ENCODE results near the gene ABLIM2. TPM values are rescaled to one million over a fixed set of nuclear protein-coding genes. Genes with fewer than 3 reads are reported as not detected.

ABLIM2 gene
- total and polyA plus RNA-seq, 2 experiments from 2014 or later = 1.5 to 4.3 TPM

DNA sequence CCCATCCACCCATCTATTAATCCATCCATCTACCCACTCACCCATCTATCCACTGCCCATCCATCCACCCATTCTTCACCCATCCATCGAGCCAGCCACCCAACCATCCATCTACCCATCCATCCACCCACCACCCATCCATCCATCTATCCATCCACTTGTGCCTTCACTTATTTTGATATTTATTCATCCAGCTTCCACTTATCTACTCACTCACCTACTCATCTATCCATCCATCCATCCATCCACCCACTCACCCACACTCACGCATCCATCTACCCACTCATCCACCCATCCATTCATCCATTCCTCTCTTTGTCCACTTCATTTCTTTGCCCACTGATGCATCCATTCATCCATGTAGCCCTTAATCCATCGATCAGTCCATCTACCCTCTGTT is 146.1 kb downstream of the ABLIM2 start:
- H3K27ac ChIP-seq (ENCODE audit: low read depth) = no peak overlapping the region
- H3K27ac Mint-ChIP-seq = no peak overlapping the region

DNA sequence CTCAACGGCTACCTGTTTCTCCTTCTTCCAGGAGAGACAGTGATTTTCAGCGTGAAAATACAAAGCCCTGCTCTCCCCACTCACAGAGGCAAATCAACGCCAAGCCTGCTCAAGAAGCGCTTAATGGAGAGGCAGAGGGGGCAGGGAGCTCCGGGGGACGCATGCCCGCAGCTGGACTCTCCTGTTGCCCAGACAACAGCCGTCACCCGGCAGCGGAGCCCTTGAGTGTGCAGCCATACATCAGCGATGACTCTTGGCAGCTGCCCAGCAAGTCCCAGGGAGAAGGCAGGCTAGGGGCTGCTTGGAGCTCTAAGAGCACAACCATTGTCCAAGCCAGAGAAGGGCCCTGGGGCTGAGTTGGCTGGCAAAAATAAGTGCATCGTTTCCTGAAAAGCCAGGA is 148.0 kb downstream of the ABLIM2 start:
- no peak overlapping the region for H3K4me2 ChIP-seq
- H3K79me2 ChIP-seq (replicated peaks; ENCODE audit: insufficient read depth) = no peaks in the 10 kb centered on the region
- H3K4me3 ChIP-seq = no peak overlapping the region
- DNase-seq (ENCODE audit: low spot score) (no peak), ATAC-seq (no peak)
- H3K27me3 ChIP-seq (ENCODE audit: insufficient read depth) = no peaks in the 10 kb centered on the region
- H3K4me1 ChIP-seq (ENCODE audit: insufficient read depth) = no peaks in the 10 kb centered on the region
- Mint-ChIP-seq H3K27ac (no peak overlapping the region), H3K36me3 (ENCODE audit: low read depth) (no peaks in the 10 kb centered on the region), H3K4me1 (peaks cover 7% of the 10 kb centered on the region; the same call in 2 of the 3 replicates), H3K4me3 (no peak overlapping the region), H3K9me3 (no peaks in the 10 kb centered on the region), H3K27me3 (ENCODE audit: insufficient read depth, low read depth, poor library complexity) (peaks cover 4% of the 10 kb centered on the region)
- no peaks in the 10 kb centered on the region for H3K36me3 ChIP-seq (ENCODE audit: insufficient read depth)
- H2AFZ ChIP-seq = no peak overlapping the region
- H3K9me2 ChIP-seq (ENCODE audit: insufficient read depth) = no peaks in the 10 kb centered on the region
- no peaks in the 10 kb centered on the region for H3F3A ChIP-seq (replicated peaks; ENCODE audit: low read depth)
- H3K27ac ChIP-seq (ENCODE audit: low read depth) = no peak overlapping the region
- H4K20me1 ChIP-seq (replicated peaks; ENCODE audit: insufficient read depth) = no peaks in the 10 kb centered on the region
- no peak for TF ChIP-seq JUNB (IDR thresholded peaks at IDR 0.05; ENCODE audit: unreplicated experiment)
- TF ChIP-seq, protein P1, sequence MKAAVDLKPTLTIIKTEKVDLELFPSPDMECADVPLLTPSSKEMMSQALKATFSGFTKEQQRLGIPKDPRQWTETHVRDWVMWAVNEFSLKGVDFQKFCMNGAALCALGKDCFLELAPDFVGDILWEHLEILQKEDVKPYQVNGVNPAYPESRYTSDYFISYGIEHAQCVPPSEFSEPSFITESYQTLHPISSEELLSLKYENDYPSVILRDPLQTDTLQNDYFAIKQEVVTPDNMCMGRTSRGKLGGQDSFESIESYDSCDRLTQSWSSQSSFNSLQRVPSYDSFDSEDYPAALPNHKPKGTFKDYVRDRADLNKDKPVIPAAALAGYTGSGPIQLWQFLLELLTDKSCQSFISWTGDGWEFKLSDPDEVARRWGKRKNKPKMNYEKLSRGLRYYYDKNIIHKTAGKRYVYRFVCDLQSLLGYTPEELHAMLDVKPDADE (IDR thresholded peaks at IDR 0.05) = no peak
- TF ChIP-seq ZNF114 (CRISPR knock-in tag; IDR thresholded peaks at IDR 0.05) = no peak
- TF ChIP-seq, protein P2, sequence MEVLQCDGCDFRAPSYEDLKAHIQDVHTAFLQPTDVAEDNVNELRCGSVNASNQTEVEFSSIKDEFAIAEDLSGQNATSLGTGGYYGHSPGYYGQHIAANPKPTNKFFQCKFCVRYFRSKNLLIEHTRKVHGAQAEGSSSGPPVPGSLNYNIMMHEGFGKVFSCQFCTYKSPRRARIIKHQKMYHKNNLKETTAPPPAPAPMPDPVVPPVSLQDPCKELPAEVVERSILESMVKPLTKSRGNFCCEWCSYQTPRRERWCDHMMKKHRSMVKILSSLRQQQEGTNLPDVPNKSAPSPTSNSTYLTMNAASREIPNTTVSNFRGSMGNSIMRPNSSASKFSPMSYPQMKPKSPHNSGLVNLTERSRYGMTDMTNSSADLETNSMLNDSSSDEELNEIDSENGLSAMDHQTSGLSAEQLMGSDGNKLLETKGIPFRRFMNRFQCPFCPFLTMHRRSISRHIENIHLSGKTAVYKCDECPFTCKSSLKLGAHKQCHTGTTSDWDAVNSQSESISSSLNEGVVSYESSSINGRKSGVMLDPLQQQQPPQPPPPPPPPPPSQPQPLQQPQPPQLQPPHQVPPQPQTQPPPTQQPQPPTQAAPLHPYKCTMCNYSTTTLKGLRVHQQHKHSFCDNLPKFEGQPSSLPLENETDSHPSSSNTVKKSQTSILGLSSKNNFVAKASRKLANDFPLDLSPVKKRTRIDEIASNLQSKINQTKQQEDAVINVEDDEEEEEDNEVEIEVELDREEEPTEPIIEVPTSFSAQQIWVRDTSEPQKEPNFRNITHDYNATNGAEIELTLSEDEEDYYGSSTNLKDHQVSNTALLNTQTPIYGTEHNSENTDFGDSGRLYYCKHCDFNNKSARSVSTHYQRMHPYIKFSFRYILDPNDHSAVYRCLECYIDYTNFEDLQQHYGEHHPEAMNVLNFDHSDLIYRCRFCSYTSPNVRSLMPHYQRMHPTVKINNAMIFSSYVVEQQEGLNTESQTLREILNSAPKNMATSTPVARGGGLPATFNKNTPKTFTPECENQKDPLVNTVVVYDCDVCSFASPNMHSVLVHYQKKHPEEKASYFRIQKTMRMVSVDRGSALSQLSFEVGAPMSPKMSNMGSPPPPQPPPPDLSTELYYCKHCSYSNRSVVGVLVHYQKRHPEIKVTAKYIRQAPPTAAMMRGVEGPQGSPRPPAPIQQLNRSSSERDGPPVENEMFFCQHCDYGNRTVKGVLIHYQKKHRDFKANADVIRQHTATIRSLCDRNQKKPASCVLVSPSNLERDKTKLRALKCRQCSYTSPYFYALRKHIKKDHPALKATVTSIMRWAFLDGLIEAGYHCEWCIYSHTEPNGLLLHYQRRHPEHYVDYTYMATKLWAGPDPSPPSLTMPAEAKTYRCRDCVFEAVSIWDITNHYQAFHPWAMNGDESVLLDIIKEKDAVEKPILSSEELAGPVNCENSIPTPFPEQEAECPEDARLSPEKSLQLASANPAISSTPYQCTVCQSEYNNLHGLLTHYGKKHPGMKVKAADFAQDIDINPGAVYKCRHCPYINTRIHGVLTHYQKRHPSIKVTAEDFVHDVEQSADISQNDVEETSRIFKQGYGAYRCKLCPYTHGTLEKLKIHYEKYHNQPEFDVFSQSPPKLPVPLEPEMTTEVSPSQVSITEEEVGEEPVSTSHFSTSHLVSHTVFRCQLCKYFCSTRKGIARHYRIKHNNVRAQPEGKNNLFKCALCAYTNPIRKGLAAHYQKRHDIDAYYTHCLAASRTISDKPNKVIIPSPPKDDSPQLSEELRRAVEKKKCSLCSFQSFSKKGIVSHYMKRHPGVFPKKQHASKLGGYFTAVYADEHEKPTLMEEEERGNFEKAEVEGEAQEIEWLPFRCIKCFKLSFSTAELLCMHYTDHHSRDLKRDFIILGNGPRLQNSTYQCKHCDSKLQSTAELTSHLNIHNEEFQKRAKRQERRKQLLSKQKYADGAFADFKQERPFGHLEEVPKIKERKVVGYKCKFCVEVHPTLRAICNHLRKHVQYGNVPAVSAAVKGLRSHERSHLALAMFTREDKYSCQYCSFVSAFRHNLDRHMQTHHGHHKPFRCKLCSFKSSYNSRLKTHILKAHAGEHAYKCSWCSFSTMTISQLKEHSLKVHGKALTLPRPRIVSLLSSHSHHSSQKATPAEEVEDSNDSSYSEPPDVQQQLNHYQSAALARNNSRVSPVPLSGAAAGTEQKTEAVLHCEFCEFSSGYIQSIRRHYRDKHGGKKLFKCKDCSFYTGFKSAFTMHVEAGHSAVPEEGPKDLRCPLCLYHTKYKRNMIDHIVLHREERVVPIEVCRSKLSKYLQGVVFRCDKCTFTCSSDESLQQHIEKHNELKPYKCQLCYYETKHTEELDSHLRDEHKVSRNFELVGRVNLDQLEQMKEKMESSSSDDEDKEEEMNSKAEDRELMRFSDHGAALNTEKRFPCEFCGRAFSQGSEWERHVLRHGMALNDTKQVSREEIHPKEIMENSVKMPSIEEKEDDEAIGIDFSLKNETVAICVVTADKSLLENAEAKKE (CRISPR knock-in tag; IDR thresholded peaks at IDR 0.05) = no peak
- TF ChIP-seq NANOG (IDR thresholded peaks at IDR 0.05; ENCODE audit: borderline replicate concordance) = no peak
- no peak for TF ChIP-seq STAT1 (IDR thresholded peaks at IDR 0.05; ENCODE audit: unreplicated experiment)

More for the DNA sequence above, 146.1 kb downstream of the ABLIM2 start:
- H3F3A ChIP-seq (replicated peaks; ENCODE audit: low read depth) = no peaks in the 10 kb centered on the region
- Mint-ChIP-seq H3K36me3 (ENCODE audit: low read depth) (no peaks in the 10 kb centered on the region), H3K4me1 (no peaks in the 10 kb centered on the region; the same call in 2 of the 3 replicates), H3K9me3 (no peaks in the 10 kb centered on the region), H3K27me3 (ENCODE audit: insufficient read depth, low read depth, poor library complexity) (peaks cover 3% of the 10 kb centered on the region), H3K4me3 (no peak overlapping the region)
- ATAC-seq (no peak), DNase-seq (ENCODE audit: low spot score) (no peak)
- H3K9me2 ChIP-seq (ENCODE audit: insufficient read depth) = no peaks in the 10 kb centered on the region
- H3K4me2 ChIP-seq = no peak overlapping the region
- no peaks in the 10 kb centered on the region for H3K79me2 ChIP-seq (replicated peaks; ENCODE audit: insufficient read depth)
- H2AFZ ChIP-seq = no peak overlapping the region
- H3K4me1 ChIP-seq (ENCODE audit: insufficient read depth) = no peaks in the 10 kb centered on the region
- no peaks in the 10 kb centered on the region for H4K20me1 ChIP-seq (replicated peaks; ENCODE audit: insufficient read depth)
- no peaks in the 10 kb centered on the region for H3K36me3 ChIP-seq (ENCODE audit: insufficient read depth)
- H3K4me3 ChIP-seq = no peak overlapping the region
- TF ChIP-seq, protein P3, sequence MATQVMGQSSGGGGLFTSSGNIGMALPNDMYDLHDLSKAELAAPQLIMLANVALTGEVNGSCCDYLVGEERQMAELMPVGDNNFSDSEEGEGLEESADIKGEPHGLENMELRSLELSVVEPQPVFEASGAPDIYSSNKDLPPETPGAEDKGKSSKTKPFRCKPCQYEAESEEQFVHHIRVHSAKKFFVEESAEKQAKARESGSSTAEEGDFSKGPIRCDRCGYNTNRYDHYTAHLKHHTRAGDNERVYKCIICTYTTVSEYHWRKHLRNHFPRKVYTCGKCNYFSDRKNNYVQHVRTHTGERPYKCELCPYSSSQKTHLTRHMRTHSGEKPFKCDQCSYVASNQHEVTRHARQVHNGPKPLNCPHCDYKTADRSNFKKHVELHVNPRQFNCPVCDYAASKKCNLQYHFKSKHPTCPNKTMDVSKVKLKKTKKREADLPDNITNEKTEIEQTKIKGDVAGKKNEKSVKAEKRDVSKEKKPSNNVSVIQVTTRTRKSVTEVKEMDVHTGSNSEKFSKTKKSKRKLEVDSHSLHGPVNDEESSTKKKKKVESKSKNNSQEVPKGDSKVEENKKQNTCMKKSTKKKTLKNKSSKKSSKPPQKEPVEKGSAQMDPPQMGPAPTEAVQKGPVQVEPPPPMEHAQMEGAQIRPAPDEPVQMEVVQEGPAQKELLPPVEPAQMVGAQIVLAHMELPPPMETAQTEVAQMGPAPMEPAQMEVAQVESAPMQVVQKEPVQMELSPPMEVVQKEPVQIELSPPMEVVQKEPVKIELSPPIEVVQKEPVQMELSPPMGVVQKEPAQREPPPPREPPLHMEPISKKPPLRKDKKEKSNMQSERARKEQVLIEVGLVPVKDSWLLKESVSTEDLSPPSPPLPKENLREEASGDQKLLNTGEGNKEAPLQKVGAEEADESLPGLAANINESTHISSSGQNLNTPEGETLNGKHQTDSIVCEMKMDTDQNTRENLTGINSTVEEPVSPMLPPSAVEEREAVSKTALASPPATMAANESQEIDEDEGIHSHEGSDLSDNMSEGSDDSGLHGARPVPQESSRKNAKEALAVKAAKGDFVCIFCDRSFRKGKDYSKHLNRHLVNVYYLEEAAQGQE (IDR thresholded peaks at IDR 0.05; ENCODE audit: unreplicated experiment) = no peak
- TF ChIP-seq, protein P1 (IDR thresholded peaks at IDR 0.05) = no peak
- no peaks in the 10 kb centered on the region for H3K27me3 ChIP-seq (ENCODE audit: insufficient read depth)
